Activated CD4-positive, CD25-positive, alpha-beta regulatory T cell treated with anti-CD3 and anti-CD28 coated beads, Interleukin-2, amount 50 U/mL, for 24 hours (primary cell): ENCODE results near the gene CBLB.
A peak's percentile ranks its signal among the peaks of the same experiment; 100 is the strongest.

ENCODE experiments used
- ATAC-seq, 2 donors: fragments of 150-1000 bp; cut with Tn5 transposase; one replicate each; pipeline ENCODE4 v1.10.0; 2021; ENCODE audit warnings: mild to moderate bottlenecking in 1 of 2, moderate library complexity in 1 of 2

The CBLB gene

DNA sequence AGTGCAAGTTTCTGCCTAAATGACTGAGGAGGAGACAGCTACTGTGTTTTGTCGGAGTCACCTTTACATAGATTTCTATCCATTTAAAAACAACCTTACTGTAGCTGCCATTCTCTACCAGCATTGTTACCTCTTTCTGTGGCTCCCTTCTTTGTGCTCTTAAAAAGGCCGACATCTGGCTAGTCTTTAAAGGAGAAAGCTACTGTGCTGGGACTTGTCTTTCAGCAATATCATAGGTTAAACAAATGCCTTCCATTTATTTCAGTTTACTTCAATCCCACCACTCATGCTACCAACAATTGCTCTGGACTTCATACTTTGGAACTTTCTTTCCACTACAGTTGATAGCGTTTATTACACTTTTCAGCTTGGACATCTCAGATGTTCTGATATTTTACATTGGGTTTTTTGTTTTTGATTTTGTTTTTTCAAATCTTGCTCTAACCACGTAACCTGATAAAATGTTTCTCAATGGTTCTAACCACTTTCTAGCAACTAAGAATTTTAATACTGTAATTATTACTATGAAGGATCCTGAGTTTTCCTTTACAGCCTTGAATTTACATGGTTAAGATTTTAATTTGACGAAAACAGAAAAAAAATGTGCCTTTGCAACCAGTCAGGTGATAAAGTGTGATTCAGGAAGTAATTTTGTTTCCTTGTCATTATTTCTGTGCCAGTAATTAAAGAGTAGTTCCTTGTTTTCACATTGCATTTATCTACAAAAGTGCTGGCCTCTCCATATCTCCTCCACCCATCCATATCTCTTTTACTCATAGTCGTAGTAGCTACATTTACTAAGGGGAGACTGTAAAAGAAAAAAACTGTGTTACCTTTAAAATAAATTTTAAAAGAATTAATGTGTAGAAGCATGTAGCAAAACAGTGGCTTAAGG is 1.3 kb upstream of the CBLB start:
- no peak for ATAC-seq

DNA sequence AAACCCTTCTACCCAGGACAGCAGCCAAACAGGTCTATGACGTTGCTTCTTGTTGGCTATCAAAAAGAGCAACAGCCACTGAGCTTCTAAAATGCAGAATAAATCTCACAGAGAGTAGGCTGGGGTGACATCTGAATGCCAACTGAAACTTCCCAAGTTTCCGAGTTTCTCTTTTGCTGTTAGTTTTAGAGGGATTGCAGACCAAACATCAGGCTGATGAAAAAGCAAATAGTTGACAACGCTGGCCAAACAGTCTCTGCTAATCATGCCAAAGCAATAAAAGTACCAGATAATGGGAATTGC is 670 bp upstream of the CBLB start:
- ATAC-seq, result no peak

DNA sequence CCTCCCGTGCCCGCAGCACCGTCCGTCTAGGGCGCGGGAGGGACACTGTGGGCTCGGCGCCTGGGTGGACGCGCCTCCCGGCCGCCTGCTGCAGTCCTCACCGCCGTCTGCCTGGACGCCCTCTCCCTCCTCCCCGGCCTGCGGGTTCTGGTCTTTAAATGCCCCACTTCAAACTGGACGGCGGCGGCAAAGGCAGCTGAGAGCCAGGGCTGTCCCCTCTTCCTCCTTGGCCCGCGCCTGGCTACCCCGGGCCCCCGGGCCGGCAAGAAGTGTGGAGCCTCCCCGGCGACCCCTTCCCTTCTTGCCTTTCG is 426 bp downstream of the CBLB start:
- peak; percentile 1 to 5 for ATAC-seq

DNA sequence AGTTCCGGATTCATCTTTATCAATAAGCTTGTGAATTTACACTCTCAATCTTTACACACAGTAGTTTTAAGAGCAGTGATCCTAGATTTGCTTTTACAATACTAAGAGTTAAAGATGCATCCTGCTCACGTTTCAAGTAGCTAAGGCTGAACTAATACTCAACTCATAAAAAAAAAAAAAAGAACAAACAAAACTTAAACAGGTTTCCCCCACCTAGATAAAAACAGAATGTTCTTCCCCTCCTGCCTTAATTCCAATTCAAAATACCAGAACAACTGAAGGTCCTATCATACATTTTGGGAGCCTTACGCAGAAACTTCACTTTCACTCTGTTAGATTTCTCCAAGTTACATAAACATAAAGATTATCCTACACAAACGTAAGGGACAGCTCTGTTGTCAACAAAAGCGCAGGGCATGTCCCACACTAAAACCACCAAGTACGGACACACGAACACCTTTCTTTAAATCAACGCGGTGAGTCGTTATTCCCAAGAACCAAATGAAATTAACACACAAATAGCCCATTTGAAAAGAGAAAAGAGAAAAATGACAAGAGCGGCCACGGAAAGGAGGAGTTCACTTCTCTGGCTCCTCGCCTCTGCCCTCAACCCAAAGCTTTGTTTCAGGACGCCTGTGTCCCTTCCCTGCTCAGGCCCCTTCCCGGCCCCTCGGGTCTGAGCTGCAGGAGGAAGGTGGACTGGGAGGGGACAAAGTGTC is 941 bp downstream of the CBLB start:
- no peak for ATAC-seq

DNA sequence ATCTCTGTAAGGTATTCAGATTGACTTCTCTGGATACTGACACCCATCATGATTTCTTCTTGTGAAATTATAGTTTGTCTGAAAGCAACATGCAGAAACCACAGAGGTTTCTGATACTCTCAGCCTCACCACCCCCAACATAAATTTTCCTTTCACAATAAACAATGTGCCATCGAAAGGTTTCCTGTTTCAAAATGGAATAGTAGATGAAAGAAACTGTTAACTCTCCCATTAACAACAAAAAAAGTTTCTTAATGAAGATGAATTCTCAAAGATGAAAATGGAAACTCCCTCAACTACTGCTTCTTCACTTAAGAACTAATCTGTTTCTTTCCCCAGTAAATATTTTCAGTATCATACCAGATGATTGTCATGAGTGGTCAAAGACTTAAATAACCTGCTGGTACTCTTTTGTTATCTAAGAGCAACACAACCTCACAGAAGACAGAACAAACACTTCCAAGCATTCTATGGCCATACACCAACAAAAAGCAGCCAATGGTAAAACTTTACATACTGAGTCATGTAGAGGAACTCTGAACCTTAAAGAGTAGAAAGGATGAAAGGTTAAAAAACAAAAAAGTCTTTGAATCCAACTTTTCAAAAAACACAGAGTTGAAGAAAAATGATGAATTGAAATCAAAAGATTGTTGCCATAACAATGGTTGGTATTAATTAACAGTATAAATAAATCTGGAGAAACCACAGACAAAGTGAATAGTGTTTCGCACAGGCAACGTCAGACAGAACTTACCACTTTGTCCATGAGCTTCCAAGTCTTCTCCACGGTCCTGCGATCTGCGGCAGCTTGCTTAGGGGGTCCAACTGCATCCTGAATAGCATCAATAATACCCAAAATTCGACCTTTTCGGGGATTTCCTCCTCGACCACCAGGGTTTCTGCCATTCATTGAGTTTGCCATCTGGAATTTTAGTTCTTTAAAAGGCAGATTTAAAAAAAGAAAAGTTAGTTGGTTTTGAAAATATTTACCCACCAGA is 1.9 kb downstream of the CBLB start:
- no peak for ATAC-seq

DNA sequence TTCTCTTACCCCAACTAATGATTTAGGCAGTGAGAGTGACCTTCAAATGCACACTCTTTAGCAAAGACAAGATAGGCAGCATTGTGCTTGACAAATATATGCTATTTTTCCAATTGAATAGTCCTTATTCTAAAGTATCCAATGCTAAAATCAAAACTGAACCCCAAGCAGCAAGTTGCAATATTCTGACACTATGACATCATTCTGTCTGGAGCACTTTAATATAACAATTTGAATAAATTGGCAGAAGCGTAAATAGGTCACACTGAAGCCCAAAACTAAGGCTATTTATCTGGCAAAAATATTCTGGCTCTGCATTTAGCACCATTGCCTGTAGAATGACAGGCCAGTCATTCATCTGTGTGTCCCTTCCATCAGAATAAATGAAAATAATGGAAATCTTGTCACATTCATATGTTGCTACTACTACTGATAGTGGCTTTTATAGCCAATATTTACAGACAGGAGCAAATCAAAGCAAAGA is 2.9 kb downstream of the CBLB start:
- no peak for ATAC-seq

DNA sequence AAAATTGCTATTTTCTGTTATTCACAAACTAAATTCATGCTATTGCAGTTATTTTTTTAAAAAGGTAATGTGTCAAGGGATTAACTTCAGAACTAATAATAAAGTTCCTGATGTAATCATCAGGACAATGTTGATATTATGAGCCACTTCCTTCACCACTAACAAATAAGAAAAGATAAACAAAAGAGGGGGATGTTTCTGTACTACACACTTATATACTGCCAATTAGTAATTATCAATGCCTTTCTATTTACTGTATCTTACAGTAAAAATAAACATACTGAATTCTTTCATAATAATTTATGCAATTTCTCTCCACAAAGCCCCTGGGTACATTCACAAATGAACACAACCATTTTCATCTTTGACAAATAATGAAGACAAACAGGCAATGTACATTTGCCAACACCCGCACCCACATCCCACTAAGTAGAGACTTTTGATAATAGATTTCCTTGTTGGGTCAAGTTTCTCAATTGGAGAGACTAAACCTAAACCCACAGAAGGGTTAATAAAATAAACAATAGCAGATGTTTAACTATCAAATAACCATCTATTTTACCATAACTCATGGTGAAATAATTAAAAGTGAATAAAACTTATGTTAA is 3.7 kb downstream of the CBLB start:
- no peak for ATAC-seq

DNA sequence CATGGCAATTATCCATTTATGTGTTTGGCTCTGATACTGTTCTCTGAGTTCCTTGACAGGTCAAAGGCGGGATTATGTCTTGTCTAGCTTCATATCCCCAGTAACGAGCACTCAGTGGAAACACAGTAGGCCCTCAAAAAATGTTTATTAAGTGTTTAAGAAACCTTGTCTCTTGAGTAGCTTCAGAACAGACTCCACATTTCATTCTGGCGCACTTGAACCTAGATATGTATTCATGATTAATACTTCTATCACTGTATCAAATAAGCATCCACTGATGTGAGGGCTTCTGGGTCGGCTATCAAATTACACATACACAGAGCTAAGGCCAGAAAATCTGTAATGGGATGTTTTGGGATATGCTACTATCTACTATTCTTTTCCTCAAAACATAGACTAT is 4.6 kb downstream of the CBLB start:
- ATAC-seq, result no peak

DNA sequence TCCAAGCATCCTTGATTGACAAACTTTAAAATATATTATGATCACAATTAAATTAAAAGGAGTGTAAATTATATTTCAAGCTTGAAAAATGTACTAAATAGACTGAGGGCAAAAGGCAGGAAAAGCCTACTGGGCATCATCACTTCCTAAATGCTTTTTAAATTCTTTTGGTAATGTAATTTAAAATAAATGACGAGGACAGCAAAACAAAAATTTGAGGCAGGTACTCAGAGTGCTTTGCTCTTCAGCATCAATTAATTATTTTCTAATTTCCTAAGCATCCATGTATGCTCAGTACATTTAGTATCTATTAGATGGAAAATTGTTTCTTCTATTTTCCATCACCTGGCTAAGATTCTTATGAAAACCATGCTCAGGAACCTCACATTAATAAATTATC is 5.2 kb downstream of the CBLB start:
- ATAC-seq, result no peak

DNA sequence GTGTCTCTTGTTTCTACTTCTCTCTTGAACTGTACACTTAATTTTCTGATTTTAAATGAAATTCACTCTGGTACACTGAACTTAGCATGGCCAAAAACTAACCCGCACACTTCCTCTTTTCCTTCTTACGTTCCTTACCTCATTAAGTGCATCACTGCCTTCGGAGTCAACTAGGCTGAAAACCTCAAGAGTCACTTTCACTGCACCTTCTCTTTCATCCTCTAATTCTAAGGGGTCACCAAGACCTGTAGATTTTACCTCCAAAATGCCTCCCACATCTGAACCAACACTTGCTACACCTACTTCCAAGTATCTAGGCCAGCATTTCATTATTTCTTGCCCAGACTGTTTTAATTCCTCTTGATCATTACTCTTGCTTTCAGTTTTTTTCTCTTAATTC is 6.6 kb downstream of the CBLB start:
- no peak for ATAC-seq

DNA sequence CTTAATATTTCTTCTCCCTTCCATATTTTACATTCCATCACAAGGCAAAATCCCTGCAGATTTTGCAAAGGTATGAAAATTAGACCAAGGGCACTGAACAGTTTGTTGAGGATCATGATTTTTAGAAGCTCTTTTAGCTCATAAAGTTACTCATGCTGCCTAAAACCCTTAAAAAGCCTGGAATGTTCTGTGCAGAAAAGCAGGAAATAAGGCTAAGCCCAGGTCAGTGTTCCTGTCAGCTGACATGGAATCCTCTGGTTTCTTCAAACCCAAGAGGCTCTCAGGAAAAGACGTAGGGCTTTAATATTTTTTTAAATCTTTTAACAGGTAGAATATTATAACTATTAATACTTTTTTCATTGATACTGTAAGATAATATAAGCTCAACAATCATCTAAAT is 8.2 kb downstream of the CBLB start:
- no peak for ATAC-seq

DNA sequence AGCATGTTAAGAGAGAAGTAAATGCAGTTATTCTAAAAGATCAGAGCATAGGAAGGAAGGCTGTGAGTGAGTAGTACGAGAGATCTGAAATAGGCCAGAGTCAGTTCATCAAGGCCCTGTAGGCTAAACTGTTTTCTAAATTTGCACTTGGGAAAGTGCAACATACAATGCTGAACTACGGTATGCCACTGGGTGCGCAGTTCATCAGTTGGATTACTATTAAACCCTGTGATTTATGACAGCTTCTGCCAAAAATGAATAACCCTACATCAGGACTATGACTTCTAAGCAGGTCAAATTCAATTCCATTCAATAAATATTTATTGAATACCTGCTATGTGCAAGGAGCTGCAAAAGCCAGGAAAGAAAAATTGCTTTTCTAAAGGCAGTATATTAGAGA is 10.8 kb downstream of the CBLB start:
- ATAC-seq, result no peak

DNA sequence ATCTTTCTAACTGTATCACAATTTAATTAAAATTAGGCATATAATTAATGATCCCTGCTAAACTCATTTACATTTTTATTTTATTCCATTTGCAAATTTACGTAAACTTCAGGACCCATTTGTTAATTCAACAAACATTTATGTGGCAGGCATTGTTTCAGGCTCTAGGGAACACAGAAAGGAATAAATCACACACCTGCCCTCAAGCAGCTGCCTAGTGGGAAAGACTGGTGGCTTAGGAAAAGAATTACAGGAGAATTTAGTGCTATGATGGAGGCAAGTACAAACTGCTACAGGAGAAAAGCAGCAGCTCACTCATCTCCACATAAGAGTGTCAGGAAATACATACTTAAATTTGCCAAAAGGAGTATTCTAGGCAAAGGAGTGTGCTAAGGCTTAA is 11.2 kb downstream of the CBLB start:
- no peak for ATAC-seq

DNA sequence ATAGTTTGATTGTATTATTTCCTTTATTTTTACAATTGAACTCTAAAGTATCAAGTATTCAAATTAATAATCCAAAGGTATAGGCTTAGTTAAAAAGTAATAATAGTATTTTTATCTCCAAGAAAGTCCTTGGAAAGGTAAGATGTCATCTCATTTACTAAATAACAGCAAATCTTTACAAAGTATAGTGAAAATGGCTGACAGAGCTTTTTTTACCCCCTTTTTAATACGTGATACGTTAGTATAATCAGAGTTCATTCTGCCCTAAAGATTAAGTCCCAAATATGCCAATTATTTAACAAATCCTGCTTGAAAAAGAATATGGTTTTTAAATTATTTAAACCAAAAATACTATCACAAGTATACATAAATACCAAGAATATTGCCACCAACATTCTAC is 12.2 kb downstream of the CBLB start:
- ATAC-seq, result no peak

DNA sequence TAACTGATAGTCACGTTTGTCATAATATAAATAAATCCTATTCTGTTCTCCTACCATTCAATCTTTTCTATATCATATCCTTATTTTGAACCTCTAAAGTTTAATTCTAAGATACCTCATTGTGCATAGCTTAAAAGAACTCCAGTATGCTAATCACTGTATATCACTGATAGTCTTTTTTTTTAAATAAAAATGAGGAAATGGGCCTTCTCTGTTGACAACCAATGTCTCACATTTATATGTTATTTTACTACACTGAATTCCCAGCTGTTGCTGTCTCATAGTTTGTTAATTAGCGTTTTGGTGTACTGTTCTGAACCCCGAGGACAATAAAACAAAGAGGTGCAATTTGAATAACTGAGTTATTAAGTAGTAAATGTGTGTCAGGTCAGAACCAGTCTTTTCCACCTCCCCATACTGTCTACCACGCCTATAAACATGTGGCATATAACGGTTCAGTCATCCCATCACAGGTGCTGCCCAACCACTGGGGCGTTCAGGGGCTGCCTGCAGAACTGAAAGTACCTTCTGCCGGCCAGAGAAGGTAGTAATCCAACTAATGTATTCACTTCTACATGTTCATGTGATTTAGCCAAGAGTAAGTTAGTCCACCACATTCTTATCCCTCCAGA is 14.9 kb downstream of the CBLB start:
- peak; percentile 51 to 68 for ATAC-seq

DNA sequence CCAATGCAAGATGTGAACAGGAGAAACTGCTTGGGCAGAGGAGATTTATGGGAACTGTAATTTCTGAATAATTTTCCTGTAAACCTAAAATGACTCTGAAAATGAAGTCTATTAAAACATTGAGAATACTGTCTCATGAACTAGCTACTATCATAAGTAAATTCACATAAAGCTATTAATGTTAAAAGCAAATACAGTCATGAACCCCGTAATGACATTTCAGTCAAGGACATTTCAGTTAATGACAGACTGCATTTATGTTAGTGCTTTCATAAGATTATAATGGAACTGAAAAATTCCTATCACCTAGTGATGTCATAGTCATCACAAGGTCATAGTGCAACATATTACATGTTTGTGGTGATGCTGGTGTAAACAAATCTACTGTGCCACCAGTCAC is 17.2 kb downstream of the CBLB start:
- no peak for ATAC-seq

DNA sequence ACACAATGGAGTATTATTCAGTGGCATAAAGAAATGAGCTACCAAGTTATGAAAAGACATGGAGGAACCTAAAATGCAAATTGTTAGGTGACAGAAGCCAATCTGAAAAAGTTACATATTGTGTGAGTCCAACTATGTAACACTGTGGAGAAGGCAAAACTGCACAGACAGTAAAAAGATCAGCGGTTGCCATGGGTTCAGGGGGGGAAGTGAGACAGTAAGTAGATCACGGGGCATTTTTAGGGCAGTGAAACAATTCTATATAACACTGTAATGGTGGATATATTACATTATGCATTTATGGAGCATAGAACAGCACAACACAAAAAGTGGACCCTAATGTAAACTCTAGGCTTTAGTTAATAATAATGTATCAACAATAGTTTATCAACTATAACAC is 17.6 kb downstream of the CBLB start:
- no peak for ATAC-seq

DNA sequence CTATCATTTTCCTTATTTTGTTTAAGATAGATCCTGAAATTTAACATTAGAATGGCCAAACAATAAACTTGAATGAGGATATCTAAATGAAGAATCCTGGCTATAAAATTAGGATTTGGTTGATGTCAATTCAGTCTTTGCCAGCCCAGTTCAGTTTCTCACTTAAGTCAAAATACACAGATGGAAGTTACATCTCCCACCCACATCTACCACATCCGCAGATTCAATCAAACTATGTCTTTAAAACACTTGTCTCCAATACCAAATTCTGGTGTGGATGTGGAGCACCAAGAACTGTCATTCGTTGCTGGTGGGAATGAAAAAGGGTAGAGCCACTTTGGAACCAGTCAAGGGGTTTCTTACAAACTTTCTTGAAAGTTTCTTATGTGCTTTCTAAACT is 18.2 kb downstream of the CBLB start:
- ATAC-seq, result no peak

DNA sequence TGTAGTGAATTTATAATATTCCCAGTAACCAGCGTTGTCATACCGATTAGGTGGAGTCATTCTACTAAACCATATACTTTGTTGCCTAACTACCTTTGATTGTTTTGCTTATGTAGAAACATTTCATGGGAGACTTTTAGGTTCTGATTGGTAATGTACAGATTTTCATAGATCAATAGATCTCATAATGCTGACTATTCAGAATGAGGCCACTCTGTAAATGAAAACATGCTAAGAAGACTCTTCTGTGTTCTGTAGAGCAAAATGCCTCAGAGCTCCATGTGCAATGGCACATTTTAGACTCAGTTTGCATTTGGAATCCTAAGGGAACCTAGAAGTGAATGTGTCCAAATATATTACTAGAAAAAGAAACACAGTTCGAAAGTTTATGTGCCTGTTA is 20.0 kb downstream of the CBLB start:
- ATAC-seq, result no peak

DNA sequence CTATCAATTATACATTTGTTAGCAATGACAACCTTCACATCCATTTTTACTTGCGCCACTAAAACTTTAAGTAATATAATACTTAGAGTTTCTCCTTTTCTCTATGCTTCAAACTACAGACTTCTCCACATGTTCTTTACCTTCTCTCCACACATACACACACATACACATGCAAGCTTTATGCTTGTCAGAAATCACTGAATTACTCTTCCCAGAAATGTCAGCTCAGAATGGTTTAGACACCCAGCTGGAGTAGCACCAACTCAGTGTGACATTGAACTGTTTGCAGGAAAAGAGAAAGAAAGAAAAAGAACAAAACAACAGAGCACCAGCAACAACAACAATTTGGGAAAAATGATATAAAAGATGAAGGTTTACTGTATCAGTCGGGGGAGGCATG is 20.9 kb downstream of the CBLB start:
- ATAC-seq, result no peak

DNA sequence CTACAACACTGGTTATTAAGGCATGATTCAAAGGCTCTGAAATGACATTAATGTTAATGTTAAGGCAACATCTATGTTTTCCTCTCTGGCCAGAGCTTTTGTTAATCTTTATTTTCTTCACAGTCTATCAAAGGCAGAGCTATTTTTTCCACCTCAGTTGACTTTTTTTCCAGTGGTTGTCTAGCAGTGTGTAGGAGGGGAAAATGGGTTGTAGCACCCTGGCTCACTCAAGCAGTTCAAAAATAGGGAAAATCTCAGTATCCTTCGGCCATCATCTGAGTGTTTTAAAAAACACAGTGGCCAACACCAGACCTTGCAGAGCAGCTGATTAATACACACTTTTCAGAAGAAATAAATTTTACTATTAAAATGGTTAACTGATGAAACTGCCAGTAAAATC is 21.4 kb downstream of the CBLB start:
- peak; percentile 33 to 44 for ATAC-seq

DNA sequence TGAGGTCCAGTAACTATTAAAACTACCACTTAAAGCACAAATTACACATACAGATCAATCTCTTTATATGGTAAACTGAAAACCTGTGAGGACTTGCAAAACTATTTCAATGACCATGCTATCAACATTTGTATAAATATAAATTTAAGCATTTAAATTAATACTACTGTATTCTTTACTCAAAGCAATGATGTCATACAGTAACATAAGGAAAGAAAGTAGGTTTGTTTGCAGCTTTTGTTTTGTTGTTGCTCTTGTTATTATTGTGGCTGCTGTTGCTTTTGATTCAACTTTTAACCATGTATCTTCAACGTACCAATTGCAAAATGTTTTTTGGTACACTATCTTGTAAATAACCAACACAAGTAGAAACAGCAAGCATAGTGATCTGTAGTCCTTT is 22.0 kb downstream of the CBLB start:
- ATAC-seq, result no peak
